ENCODE measurements around the gene SEMA3A.

SEMA3A gene

GRCh38 chr7:84138411-84138810, 56.2 kb downstream of the SEMA3A start:
- no peak for DNase-seq (ENCODE audit: low read depth)
- TF ChIP-seq CTCF (IDR thresholded peaks at IDR 0.05; ENCODE audit: control insufficient read depth, insufficient read depth, low read depth, low read length, missing control alignments) = no peak
- H3K4me3 ChIP-seq (ENCODE audit: control insufficient read depth, low read depth, low read length) = no peak overlapping the region

DNA sequence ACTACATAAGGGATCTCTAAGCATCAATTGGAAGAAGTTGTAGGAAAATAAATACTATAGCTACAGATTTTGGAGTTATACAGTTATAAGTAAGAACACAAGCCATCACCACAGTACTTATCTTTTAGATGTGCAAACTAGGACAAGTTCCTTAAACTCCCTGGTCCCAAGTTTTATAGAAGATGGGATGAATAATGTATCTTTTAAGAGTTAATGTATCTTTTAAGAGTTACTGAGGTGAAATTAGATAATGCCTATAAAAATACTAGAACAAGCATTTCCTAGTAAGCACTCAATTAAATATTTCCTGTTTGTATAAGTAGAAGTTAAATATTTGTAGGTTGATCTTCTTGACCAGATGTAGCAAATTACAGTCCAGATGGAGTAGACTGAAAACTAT, 56.8 kb downstream of the SEMA3A start:
- DNase-seq (ENCODE audit: low read depth) = no peak
- no peak overlapping the region for H3K4me3 ChIP-seq (ENCODE audit: control insufficient read depth, low read depth, low read length)
- no peak for TF ChIP-seq CTCF (IDR thresholded peaks at IDR 0.05; ENCODE audit: control insufficient read depth, insufficient read depth, low read depth, low read length, missing control alignments)

DNA sequence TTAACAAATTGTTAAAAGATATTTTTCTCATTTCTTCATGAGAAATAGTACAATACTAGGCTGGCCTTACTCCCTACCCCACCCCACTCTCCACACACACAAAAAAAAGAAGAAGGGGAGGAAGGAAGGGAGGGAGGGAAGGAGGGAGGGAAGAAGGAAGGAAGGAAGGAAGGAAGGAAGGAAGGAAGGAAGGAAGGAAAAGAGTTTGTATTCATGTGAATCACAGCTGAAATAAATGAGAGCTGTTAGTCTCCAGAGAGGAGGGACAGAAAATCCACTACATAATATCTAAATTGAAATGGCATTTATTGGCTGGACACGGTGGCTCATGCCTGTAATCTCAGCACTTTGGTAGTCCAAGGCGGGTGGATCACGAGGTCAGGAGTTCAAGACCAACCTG, 57.8 kb downstream of the SEMA3A start:
- TF ChIP-seq CTCF (IDR thresholded peaks at IDR 0.05; ENCODE audit: control insufficient read depth, insufficient read depth, low read depth, low read length, missing control alignments) = no peak
- DNase-seq (ENCODE audit: low read depth) = no peak
- no peak overlapping the region for H3K4me3 ChIP-seq (ENCODE audit: control insufficient read depth, low read depth, low read length)

- no peak for TF ChIP-seq CTCF (IDR thresholded peaks at IDR 0.05; ENCODE audit: control insufficient read depth, insufficient read depth, low read depth, low read length, missing control alignments)
- no peak for DNase-seq (ENCODE audit: low read depth)
- no peak overlapping the region for H3K4me3 ChIP-seq (ENCODE audit: control insufficient read depth, low read depth, low read length)
Observed at GRCh38 chr7:84136336-84136735, 58.3 kb downstream of the SEMA3A start.

- no peak for TF ChIP-seq CTCF (IDR thresholded peaks at IDR 0.05; ENCODE audit: control insufficient read depth, insufficient read depth, low read depth, low read length, missing control alignments)
- no peak for DNase-seq (ENCODE audit: low read depth)
Observed at GRCh38 chr7:84134169-84134568, 60.4 kb downstream of the SEMA3A start.

DNA sequence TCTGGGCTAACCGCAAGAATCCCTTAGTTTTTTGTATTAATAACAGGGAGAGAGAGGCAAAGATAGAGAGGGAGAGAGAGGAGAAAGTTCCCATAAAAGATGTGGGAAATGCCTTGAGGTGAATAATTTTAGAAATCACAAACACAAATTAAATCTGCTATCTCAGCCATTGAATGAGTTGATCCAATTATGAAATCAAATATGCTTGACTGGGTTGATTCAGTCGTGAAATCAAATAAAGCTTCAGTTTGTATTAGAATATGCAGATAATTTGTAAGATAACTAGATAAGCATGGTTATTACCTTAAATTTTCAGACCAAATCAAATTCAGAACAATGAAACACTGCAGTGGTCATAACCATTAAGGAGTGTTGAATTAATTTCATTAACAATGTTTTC, 68.9 kb downstream of the SEMA3A start:
- no peak for DNase-seq (ENCODE audit: low read depth)
- no peak overlapping the region for H3K4me3 ChIP-seq (ENCODE audit: control insufficient read depth, low read depth, low read length)
- TF ChIP-seq CTCF (IDR thresholded peaks at IDR 0.05; ENCODE audit: control insufficient read depth, insufficient read depth, low read depth, low read length, missing control alignments) = no peak

More at GRCh38 chr7:84134169-84134568, 60.4 kb downstream of the SEMA3A start:
- no peak overlapping the region for H3K4me3 ChIP-seq (ENCODE audit: control insufficient read depth, low read depth, low read length)

DNA sequence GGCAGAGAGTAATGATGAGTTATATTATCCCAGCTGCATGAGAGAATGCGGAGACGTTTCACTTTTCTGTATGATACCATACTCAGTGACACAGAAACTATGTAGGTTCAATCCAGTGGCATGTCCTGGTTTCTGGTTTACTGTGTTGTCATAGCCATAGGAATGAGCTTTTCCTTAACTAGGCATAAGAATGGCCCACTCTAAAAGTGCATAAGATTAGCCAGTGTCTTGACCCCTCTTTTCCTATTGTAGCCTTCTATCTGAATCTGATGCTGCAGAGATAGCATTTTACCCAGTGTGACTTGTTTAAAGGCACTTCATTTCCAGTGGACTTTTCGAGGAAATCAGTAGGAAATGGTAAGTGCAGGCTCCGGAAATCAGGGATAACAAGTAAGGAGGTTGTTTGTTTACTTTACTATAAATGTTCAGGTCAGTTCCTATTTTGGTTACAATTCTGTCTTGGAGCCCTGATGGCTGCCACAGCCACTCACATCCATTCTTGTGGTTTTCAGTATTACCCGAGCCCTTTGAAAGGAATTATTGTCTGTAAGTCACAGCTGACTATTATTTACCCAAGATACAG, 70.5 kb downstream of the SEMA3A start:
- DNase-seq (ENCODE audit: low read depth) = no peak
- TF ChIP-seq CTCF (IDR thresholded peaks at IDR 0.05; ENCODE audit: control insufficient read depth, insufficient read depth, low read depth, low read length, missing control alignments) = no peak
- H3K4me3 ChIP-seq (ENCODE audit: control insufficient read depth, low read depth, low read length) = no peak overlapping the region
